Prostate gland (tissue), 2 donors: ENCODE measurements around the gene ZNF165. TPM values are rescaled to one million over a fixed set of nuclear protein-coding genes. Genes with fewer than 3 reads are reported as not detected.

Experiments used
- DNase-seq: peaks from one replicate; pipeline ENCODE4 v3.0.0-alpha.2; 2019; ENCODE audit warnings: low spot score
- H3K27ac ChIP-seq, 2 donors: fragments of 200-600 bp; sonication (generic); 2 replicates each; pipeline ENCODE4 v1.5.1; 2017 to 2019
- H3K27me3 ChIP-seq: fragments of 200-600 bp; sonication (generic); replicated peaks from 2 replicates; pipeline ENCODE4 v1.5.1; 2019; ENCODE audit not compliant: insufficient read depth
- H3K36me3 ChIP-seq, 2 donors: fragments of 200-600 bp; sonication (generic); 1 replicate in 1 of 2; 2 replicates in 1 of 2; pipeline versions ENCODE4 v1.5.1 to v1.8.1; 2017 to 2019
- H3K4me1 ChIP-seq: fragments of 200-600 bp; sonication (generic); replicated peaks from 2 replicates; pipeline ENCODE4 v1.5.1; 2019
- H3K4me3 ChIP-seq, 2 donors: fragments of 200-600 bp; sonication (generic); 2 replicates each; pipeline ENCODE4 v1.5.1; 2017 to 2019
- H3K9me3 ChIP-seq: fragments of 200-600 bp; sonication (generic); 2 replicates; pipeline ENCODE4 v1.5.1; 2017
- CTCF ChIP-seq, 4 experiments: fragments of 200-600 bp in 2 of 4; fragments of 450-650 bp in 2 of 4; sonication (generic) in 2 of 4; IDR thresholded peaks; 1 replicate in 3 of 4; 2 replicates in 1 of 4; pipeline ENCODE4 v1.5.1; 2016 to 2019; ENCODE audit warnings: antibody characterized with exemption in 4 of 4, mild to moderate bottlenecking in 2 of 4, moderate library complexity in 2 of 4
- POLR2A ChIP-seq: fragments of 450-650 bp; IDR thresholded peaks from one replicate; pipeline ENCODE4 v1.6.1; 2016; ENCODE audit warnings: antibody characterized with exemption, mild to moderate bottlenecking
- POLR2AphosphoS5 ChIP-seq: sonication (generic); formaldehyde crosslinking; IDR thresholded peaks from one replicate; pipeline ENCODE4 v1.6.1; 2017; ENCODE audit warnings: antibody characterized with exemption
- WGBS: methylation state at CpG from one replicate; pipeline ENCODE4 v1.1.5; 2018; 5-methylcytosine and 5-hydroxymethylcytosine counted together
- intact Hi-C: fragments of 100-400 bp; cut with DNase I; formaldehyde crosslinking; loops from one replicate; pipeline ENCODE4 v1.14.2; 2022
- total RNA-seq, 2 donors: library from RNA; depleted of rRNA; stranded (reverse); fragments of >200 nt; gene quantifications; one replicate each; pipeline ENCODE4 v1.1.0, GENCODE V29; 2016

The ZNF165 gene
- total RNA-seq, 2 donors from 2014 or later: 1.3 to 1.8 TPM

- no peak overlapping the region for H3K27ac ChIP-seq
- WGBS: 65% methylated on average over 1 of the region's 1 CpG
- H3K27me3 ChIP-seq: no peaks in the 10 kb centered on the region
- DNase-seq: no peak
- intact Hi-C loops: loop anchor here (5.0 to 10.0 kb wide), 3 partner anchors 120 to 218 kb away; partner anchors contain the start of genes NKAPL, ZKSCAN4 and ZSCAN31
- H3K4me1 ChIP-seq: peaks cover 4% of the 10 kb centered on the region
- H3K4me3 ChIP-seq: no peak overlapping the region
- no peaks in the 10 kb centered on the region for H3K36me3 ChIP-seq
- no peaks in the 10 kb centered on the region for H3K9me3 ChIP-seq
- TF ChIP-seq POLR2AphosphoS5 (no peak), POLR2A (no peak), CTCF (IDR thresholded peaks at IDR 0.05) (no peak)
Observed at GRCh38 chr6:28134716-28135115, 54.3 kb downstream of the ZNF165 start.

- H3K4me1 ChIP-seq: peaks cover 4% of the 10 kb centered on the region
- H3K27me3 ChIP-seq: no peaks in the 10 kb centered on the region
- 15% methylated on average over 3 of the region's 3 CpGs for WGBS
- no peak overlapping the region for H3K27ac ChIP-seq
- no peak overlapping the region for H3K4me3 ChIP-seq
- TF ChIP-seq POLR2AphosphoS5 (no peak), POLR2A (no peak), CTCF (IDR thresholded peaks at IDR 0.05) (no peak)
- no peak for DNase-seq
- intact Hi-C loops: loop anchor here (5.0 to 10.0 kb wide), 3 partner anchors 119 to 217 kb away; partner anchors contain the start of genes NKAPL, ZKSCAN4 and ZSCAN31
- H3K36me3 ChIP-seq: no peaks in the 10 kb centered on the region
- H3K9me3 ChIP-seq: no peaks in the 10 kb centered on the region
Observed at GRCh38 chr6:28135393-28135792, 55.0 kb downstream of the ZNF165 start.

- DNase-seq: peak; percentile 75
- Histone ChIP-seq H3K27me3 (no peaks in the 10 kb centered on the region), H3K4me3 (peak overlapping the region; percentile 61 to 78), H3K36me3 (no peaks in the 10 kb centered on the region), H3K4me1 (peaks cover 4% of the 10 kb centered on the region), H3K9me3 (no peaks in the 10 kb centered on the region), H3K27ac (peak overlapping the region; percentile 87 to 92)
- intact Hi-C loops: loop anchor here (2.0 to 10.0 kb wide), 4 partner anchors 56 to 215 kb away; partner anchors contain the start of genes NKAPL, ZKSCAN4, ZNF165 and ZSCAN31
- under 1% methylated on average over 58 of the region's 58 CpGs for WGBS
- TF ChIP-seq POLR2AphosphoS5: peak; percentile 80
- TF ChIP-seq POLR2A: no peak
- no peak for TF ChIP-seq CTCF (IDR thresholded peaks at IDR 0.05)
Observed at GRCh38 chr6:28136585-28137504, 56.5 kb downstream of the ZNF165 start.

GRCh38 chr6:28137505-28137981, 57.2 kb downstream of the ZNF165 start:
- H3K27ac ChIP-seq: peak overlapping the region; percentile 87 to 92
- DNase-seq: no peak
- H3K4me1 ChIP-seq: peaks cover 4% of the 10 kb centered on the region
- no peak for TF ChIP-seq POLR2AphosphoS5
- H3K9me3 ChIP-seq: no peaks in the 10 kb centered on the region
- no peaks in the 10 kb centered on the region for H3K36me3 ChIP-seq
- H3K27me3 ChIP-seq: no peaks in the 10 kb centered on the region
- under 1% methylated on average over 6 of the region's 6 CpGs for WGBS
- intact Hi-C loops: loop anchor here (2.0 to 10.0 kb wide), 4 partner anchors 57 to 215 kb away; partner anchors contain the start of genes NKAPL, ZKSCAN4, ZNF165 and ZSCAN31
- peak overlapping the region; percentile 61 to 78 for H3K4me3 ChIP-seq

Other genes starting within 250 kb of the ZNF165 start
- gene OR2B2, start 168.2 kb upstream of the ZNF165 start, total RNA-seq: not detected
- gene OR2B6, start 123.3 kb upstream of the ZNF165 start, total RNA-seq: not detected
- 1 to 10 TPM; 5.3 TPM for gene ZSCAN16, start 44.0 kb downstream of the ZNF165 start, total RNA-seq
- gene ZKSCAN8, start 61.3 kb downstream of the ZNF165 start, total RNA-seq: 10 to 100 TPM; 20.5 to 39.4 TPM
- 10 to 100 TPM; 16.7 to 17.3 TPM for gene ZSCAN9, start 144.7 kb downstream of the ZNF165 start, total RNA-seq
- 1 to 10 TPM; 2.7 to 5.8 TPM for gene ZKSCAN4, start 171.7 kb downstream of the ZNF165 start, total RNA-seq
- 1 to 10 TPM in 1 of 2 donors, under 1 TPM in 1; 0.14 to 3.9 TPM for gene NKAPL, start 178.7 kb downstream of the ZNF165 start, total RNA-seq
- gene ZSCAN26, start 186.6 kb downstream of the ZNF165 start, total RNA-seq: 10 to 100 TPM; 25.0 to 30.7 TPM
- 1 to 10 TPM; 4.2 to 4.6 TPM for gene PGBD1, start 201.0 kb downstream of the ZNF165 start, total RNA-seq